ENCODE data around the gene CINP. TPM values are rescaled to one million over a fixed set of nuclear protein-coding genes. Genes with fewer than 3 reads are reported as not detected.

The CINP gene
- polyA plus RNA-seq, 1 donor from 2014 or later = 23.1 TPM

GRCh38 chr14:102316743-102317563 is 45.7 kb downstream of the CINP start (continued):
- TF ChIP-seq REST (IDR thresholded peaks at IDR 0.05; ENCODE audit: borderline replicate concordance) = peak; percentile 13

- Histone ChIP-seq H3K9me3 (ENCODE audit: low read length) (no peaks in the 10 kb centered on the region), H3F3A (ENCODE audit: insufficient read depth, low read length, poor library complexity, severe bottlenecking) (peaks cover 5% of the 10 kb centered on the region), H3K36me3 (ENCODE audit: insufficient read depth, low read length) (no peaks in the 10 kb centered on the region), H2AFZ (ENCODE audit: low read depth, low read length) (peak overlapping the region; percentile 15), H3K79me2 (replicated peaks; ENCODE audit: insufficient read depth, low read length) (peaks cover 3% of the 10 kb centered on the region), H3K4me3 (ENCODE audit: low read length) (peak overlapping the region; percentile 71), H3K4me2 (ENCODE audit: low read length) (peak overlapping the region; percentile 79), H3K9ac (ENCODE audit: low read length) (peak overlapping the region; percentile 53), H3K27me3 (ENCODE audit: insufficient read depth, low read depth, low read length) (no peaks in the 10 kb centered on the region), H3K27ac (ENCODE audit: low read length) (peak overlapping the region; percentile 33), H4K20me1 (ENCODE audit: insufficient read depth) (no peaks in the 10 kb centered on the region), H3K9me2 (ENCODE audit: insufficient read depth, low read length) (no peaks in the 10 kb centered on the region)
- TF ChIP-seq SMC3 (conservative IDR thresholded peaks at IDR 0.05; ENCODE audit: poor library complexity) = no peak
- TF ChIP-seq POLR2AphosphoS5 (IDR thresholded peaks at IDR 0.05) = no peak
- TF ChIP-seq MXI1 (conservative IDR thresholded peaks at IDR 0.05; ENCODE audit: poor library complexity, severe bottlenecking) = no peak
- no peak for TF ChIP-seq EZH2 (IDR thresholded peaks at IDR 0.05; ENCODE audit: borderline replicate concordance, insufficient read depth, low read length, poor library complexity, severe bottlenecking)
- no peak for TF ChIP-seq TAF1 (IDR thresholded peaks at IDR 0.05; ENCODE audit: low read depth)
- no peak for TF ChIP-seq CTCF (IDR thresholded peaks at IDR 0.05; ENCODE audit: poor library complexity, severe bottlenecking)
These were observed 46.4 kb downstream of the CINP start for GRCh38 chr14:102316338-102316742.

GRCh38 chr14:102315121-102315520 is 47.6 kb downstream of the CINP start:
- no peak overlapping the region for H2AFZ ChIP-seq (ENCODE audit: low read depth, low read length)
- H3K27me3 ChIP-seq (ENCODE audit: insufficient read depth, low read depth, low read length) = no peaks in the 10 kb centered on the region
- no peaks in the 10 kb centered on the region for H3K9me2 ChIP-seq (ENCODE audit: insufficient read depth, low read length)
- H3K27ac ChIP-seq (ENCODE audit: low read length) = no peak overlapping the region
- H3K9ac ChIP-seq (ENCODE audit: low read length) = no peak overlapping the region
- no peaks in the 10 kb centered on the region for H3K9me3 ChIP-seq (ENCODE audit: low read length)
- H3F3A ChIP-seq (ENCODE audit: insufficient read depth, low read length, poor library complexity, severe bottlenecking) = peaks cover 5% of the 10 kb centered on the region
- no peak overlapping the region for H3K4me2 ChIP-seq (ENCODE audit: low read length)
- no peak for TF ChIP-seq RAD21 (conservative IDR thresholded peaks at IDR 0.05)
- no peak for TF ChIP-seq MXI1 (conservative IDR thresholded peaks at IDR 0.05; ENCODE audit: poor library complexity, severe bottlenecking)
- no peak for TF ChIP-seq TAF1 (IDR thresholded peaks at IDR 0.05; ENCODE audit: low read depth)
- no peak for TF ChIP-seq CTCF (IDR thresholded peaks at IDR 0.05; ENCODE audit: poor library complexity, severe bottlenecking)
- no peak for TF ChIP-seq REST (IDR thresholded peaks at IDR 0.05; ENCODE audit: borderline replicate concordance)
- TF ChIP-seq POLR2AphosphoS5 (IDR thresholded peaks at IDR 0.05) = no peak
- TF ChIP-seq EZH2 (IDR thresholded peaks at IDR 0.05; ENCODE audit: borderline replicate concordance, insufficient read depth, low read length, poor library complexity, severe bottlenecking) = no peak
- TF ChIP-seq EP300 (conservative IDR thresholded peaks at IDR 0.05; ENCODE audit: poor library complexity, severe bottlenecking) = no peak
- TF ChIP-seq SMC3 (conservative IDR thresholded peaks at IDR 0.05; ENCODE audit: poor library complexity) = no peak
- no peak overlapping the region for H3K4me3 ChIP-seq (ENCODE audit: low read length)
- no peaks in the 10 kb centered on the region for H4K20me1 ChIP-seq (ENCODE audit: insufficient read depth)
- no peaks in the 10 kb centered on the region for H3K36me3 ChIP-seq (ENCODE audit: insufficient read depth, low read length)
- H3K79me2 ChIP-seq (replicated peaks; ENCODE audit: insufficient read depth, low read length) = no peaks in the 10 kb centered on the region

Measured in neural cell (in vitro differentiated cells).